Measurements from ENCODE around the gene LMTK3.
"Not testable (repeated sequence)": the region's sequence is repeated elsewhere in the genome, so short reads cannot be mapped to it uniquely, and the experiment has no call there.

GRCh38 chr19:48486706-48487105, 24.9 kb downstream of the LMTK3 start:
- TF ChIP-seq SUZ12 (IDR thresholded peaks at IDR 0.05; ENCODE audit: extremely low read depth, insufficient read depth, insufficient read length); ZNF274 (IDR thresholded peaks at IDR 0.05; ENCODE audit: low read depth, low read length); YY1 (IDR thresholded peaks at IDR 0.05; ENCODE audit: insufficient read depth, insufficient read length): not testable (repeated sequence)
